ENCODE data around the gene NHLH2.

GRCh38 chr1:115837341-115837739, 3.6 kb downstream of the NHLH2 start:
- TF ChIP-seq CTCF (IDR thresholded peaks at IDR 0.05) (no peak), POLR2A (IDR thresholded peaks at IDR 0.05) (no peak)

Measured in body of pancreas (tissue), 4 donors.